HK-2 (cell line): ENCODE data around the gene TM9SF1.

Experiments used
- DNase-seq: peaks from one replicate; pipeline ENCODE4 v3.0.0-alpha.2; 2018; ENCODE audit not compliant: unreplicated experiment

TM9SF1 gene

DNA sequence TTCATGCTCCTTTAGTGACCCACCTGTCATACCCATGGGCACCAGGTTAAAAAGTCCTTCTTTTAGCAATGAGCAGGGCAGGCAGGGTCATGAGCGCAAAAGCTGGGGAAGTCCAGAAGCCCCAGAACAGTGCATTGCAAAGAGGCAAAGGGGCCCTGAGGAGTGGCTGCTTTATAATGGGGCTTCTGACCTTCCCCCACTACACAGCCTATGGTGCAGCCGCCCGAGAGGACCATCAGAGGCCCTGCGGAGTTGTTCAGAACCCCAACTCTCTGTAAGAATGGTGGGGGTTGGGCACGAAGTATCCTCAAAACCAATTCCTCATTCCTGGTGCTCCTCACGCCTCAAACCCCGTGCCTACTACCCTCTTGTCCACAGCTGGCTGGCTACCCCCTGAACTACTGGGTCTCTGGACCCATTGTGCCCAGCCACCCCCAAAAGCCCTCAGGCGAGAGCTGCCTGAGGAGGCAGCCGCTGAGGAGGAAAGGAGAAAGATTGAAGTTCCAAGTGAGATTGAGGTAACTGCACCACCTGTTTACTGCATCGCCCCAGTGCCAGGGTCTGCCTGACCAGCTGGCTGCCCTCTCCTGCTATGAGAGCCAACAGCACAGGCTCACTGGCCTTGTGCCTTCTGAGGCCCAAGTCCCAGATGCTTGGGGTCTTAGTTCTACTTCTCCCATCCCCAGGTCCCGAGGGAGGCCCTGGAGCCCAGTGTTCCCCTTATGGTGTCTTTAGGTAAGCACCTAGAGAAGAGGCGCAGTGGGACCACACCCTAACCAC, 16.7 kb downstream of the TM9SF1 start:
- DNase-seq: no peak

DNA sequence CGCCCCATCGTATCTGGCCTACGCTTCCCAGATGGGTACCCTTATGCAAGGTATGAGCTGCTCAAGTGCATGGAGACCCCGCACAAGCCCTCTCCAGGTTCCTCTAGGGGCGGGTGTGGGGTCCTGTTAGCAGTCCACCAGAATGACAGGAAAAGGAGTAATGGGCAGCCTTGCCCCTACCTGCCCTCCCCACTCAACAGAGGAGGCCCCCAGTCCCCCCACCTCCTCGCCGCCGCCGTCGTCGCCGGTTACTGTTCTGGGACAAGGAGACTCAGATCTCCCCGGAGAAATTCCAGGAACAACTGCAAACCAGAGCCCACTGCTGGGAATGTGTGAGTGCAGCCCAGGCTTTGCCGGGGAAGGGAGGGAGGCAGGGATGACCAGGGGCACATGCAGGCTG, 17.4 kb downstream of the TM9SF1 start:
- DNase-seq: no peak

- DNase-seq: no peak
Observed at GRCh38 chr14:24177041-24177825, 18.0 kb downstream of the TM9SF1 start.

- no peak for DNase-seq
Observed at GRCh38 chr14:24176599-24176998, 18.6 kb downstream of the TM9SF1 start.

DNA sequence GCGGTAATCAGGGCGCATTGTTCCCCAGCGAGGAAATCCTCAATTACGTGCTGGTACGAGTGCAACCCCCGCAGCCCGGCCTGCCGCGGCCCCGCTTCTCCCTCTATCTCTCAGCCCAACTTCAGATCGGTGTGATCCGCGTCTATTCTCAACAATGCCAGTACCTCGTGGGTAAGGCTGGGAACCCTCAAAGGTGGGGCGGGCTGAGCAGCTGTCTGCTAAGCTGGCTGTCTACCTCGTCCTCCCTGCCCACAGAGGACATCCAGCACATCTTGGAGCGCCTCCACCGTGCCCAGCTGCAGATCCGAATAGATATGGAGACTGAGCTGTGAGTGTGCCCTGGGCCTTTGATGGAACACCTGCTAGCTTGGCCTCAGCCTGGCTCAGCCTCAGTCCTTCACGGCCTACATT, 22.4 kb downstream of the TM9SF1 start:
- DNase-seq: no peak

DNA sequence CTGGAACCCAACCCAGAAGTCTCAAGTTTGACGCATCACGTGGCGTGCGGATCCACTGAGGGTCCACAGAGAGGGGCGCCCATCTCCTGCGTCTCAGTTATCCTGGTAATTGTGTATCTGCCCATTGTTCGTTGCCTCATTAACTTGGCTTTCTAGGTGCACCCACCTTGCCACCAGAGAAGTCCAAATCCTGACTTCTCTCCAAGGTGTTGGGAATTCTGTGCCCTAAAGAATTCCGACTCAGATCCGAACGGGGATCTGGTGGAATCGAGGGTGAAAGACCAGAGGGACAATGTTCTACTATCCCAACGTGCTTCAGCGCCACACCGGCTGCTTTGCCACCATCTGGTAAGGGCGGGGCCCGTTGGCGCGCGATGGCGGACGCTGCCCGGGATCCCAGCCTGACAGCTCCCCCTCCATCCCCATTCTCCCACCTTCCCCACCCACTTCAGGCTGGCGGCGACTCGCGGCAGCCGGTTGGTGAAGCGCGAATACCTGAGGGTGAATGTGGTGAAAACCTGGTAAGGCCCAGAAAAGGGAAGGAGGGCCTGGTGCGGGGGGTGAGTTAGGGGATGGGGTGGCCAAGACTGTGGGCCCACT, 22.9 kb downstream of the TM9SF1 start:
- DNase-seq: no peak

DNA sequence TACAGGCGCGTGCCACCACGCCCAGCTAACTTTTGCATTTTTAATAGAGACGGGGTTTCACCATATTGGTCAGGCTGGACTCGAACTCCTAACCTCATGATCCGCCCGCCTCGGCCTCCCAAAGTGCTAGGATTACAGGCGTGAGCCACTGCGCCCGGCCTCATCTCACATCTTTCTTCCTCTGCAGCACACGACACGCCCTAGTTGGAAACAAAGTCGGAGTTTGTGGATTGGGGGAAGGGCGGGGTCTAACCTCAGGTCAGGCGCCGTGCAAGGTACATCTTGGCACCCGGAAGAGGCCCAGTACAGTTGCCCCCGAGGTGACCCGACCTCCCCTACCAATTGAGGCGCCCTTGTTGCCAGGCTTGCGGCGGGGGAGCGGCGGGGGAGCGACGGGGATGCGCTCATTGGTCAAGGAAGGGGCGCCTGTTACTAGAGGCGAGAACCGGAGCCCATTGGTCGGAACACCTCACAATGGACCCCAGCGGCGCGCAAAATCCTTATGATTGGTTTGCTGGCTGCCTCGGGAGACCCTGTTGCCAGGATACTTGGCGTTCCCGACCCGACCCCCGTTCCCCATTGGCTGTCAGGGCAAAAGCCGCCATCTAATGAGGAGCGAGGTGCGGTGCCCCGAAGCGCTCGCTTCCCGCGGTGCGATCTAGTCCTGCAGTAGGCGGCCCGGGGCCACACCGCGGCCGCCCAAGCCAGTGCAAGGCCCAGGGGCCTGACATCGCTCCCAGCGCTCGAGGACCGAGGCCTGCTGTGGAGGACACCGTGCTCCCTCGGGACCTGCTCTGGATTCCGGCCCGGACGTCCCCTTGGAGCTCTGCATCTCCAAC, 23.6 kb downstream of the TM9SF1 start, which contains the start of gene REC8:
TSS of gene REC8 (plus strand) at position 659 of the 839 bp plus-strand sequence. CDS start 473 bp downstream, outside the sequence.
- DNase-seq: no peak

DNA sequence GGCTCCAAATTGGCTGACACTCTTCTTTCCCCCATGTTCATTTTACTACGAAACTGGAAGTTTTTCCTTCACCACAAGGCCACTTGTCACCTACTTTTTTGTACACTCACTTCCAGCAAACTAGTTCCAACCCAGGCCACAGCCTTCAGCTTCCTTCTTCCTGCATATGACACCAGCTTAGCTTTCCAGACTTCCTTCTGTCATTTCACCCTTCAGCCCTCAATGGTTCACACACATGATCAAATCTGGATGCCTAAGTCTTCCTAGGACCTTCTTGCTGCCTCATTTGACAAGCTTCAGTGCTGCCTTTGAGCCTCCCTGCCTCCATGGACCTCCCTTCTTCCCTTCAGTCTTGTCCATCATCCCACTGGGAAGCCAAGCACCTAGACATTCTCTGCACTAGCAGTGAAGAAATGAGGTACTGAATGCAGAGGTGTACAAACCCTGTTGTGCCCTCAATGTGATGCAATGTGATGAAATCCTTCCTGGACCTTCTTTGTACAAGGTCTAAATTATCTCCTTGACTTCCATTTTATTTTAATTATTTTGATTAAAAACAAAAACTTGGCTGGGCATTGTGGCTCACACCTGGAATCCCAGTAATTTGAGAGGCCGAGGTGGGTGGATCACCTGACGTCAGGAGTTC, 27.6 kb downstream of the TM9SF1 start:
- no peak for DNase-seq

DNA sequence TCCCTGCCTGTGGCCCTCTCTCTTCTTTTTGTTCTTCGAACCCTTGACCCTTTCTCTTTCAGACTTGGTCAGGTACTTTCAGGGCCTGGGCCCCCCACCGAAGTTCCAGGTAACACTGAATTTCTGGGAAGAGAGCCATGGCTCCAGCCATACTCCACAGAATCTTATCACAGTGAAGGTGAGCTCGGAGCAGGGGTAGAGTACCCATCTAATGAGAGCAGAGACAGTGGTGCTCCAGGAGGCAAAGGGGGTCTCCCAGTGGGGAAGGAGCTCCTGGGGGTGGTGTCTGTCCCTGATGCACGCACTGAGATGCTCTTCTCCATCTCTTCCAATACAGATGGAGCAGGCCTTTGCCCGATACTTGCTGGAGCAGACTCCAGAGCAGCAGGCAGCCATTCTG, 29.5 kb downstream of the TM9SF1 start:
- DNase-seq: no peak

GRCh38 chr14:24164518-24164991, 30.7 kb downstream of the TM9SF1 start:
- DNase-seq: no peak

DNA sequence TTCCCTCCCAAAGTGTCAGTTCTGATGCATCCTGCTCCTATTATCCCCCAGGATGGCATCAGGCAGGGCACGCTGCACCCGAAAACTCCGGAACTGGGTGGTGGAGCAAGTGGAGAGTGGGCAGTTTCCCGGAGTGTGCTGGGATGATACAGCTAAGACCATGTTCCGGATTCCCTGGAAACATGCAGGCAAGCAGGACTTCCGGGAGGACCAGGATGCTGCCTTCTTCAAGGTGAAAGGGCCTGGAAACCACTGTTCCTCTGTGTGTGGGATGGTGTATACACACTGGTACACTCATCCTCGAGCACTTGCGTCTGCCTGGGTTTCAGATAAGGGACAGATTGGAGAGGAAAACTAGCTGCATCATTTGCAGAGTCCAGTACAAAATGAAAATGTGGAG, 33.1 kb downstream of the TM9SF1 start:
- DNase-seq: no peak

GRCh38 chr14:24160850-24161804, 34.1 kb downstream of the TM9SF1 start, which contains the start of gene IRF9:
Gene IRF9, plus strand, starts transcription at chr14:24161265. Its CDS starts 880 bp downstream, at chr14:24162145.
- peak; percentile 98 for DNase-seq

DNA sequence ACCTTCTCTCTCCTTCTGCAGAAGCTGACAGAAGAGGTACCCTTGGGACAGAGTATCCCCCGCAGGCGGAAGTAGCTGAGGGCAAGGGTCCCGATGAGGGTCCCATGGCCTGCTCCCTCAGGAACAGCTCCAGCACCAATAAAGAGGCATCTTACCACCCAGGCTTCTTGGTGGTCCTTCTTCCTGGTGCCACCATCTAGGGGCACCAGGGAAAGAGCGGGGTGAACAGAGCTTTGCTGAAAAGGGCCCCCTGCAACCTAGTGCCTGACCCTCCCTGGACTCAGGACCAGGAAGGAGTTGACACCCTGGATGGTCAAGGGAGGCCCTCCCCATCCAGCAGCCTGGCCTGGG, 34.8 kb downstream of the TM9SF1 start:
- no peak for DNase-seq

DNA sequence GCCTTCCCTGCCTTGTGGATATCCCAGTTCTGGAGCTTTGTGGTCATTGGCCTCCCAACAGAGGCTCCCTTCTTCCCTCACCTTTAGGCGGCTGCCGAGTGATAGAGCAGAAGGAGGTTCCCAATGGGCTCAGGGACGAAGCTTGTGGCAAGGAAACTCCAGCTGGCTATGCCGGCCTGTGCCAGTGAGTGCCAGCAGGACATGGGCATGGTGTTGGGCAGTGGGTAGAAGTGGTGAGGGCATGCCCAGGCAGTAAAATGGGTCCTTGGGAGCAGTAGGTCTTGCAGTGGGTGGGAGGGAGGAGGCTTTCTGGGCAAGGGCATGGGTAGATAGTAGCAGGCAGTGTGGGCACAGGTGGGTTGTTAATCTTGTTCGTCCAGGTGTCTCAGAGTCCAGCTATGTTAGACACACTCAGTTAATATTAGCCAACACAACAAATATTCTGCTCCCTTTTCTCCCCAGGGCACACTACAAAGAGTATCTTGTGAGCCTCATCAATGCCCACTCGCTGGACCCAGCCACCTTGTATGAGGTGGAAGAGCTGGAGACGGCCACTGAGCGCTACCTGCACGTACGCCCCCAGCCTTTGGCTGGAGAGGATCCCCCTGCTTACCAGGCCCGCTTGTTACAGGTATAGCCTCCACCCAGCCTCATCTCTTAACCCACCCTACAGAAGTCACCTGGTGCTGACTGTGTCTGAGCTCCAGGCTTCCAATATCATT, 35.3 kb downstream of the TM9SF1 start:
- DNase-seq: no peak

- no peak for DNase-seq
Observed at GRCh38 chr14:24157331-24157730, 37.9 kb downstream of the TM9SF1 start.

GRCh38 chr14:24156840-24157239, 38.4 kb downstream of the TM9SF1 start:
- no peak for DNase-seq

DNA sequence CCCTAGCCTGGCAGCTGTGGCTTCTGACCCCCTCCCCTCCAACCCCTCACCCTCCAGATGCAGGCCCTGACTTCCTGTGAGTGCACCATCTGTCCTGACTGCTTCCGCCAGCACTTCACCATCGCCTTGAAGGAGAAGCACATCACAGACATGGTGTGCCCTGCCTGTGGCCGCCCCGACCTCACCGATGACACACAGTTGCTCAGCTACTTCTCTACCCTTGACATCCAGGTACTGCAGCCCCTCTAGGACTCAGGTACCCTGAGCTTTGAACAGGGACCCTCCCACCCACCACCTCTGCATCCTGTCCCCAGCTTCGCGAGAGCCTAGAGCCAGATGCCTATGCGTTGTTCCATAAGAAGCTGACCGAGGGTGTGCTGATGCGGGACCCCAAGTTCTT, 40.1 kb downstream of the TM9SF1 start:
- DNase-seq: no peak

DNA sequence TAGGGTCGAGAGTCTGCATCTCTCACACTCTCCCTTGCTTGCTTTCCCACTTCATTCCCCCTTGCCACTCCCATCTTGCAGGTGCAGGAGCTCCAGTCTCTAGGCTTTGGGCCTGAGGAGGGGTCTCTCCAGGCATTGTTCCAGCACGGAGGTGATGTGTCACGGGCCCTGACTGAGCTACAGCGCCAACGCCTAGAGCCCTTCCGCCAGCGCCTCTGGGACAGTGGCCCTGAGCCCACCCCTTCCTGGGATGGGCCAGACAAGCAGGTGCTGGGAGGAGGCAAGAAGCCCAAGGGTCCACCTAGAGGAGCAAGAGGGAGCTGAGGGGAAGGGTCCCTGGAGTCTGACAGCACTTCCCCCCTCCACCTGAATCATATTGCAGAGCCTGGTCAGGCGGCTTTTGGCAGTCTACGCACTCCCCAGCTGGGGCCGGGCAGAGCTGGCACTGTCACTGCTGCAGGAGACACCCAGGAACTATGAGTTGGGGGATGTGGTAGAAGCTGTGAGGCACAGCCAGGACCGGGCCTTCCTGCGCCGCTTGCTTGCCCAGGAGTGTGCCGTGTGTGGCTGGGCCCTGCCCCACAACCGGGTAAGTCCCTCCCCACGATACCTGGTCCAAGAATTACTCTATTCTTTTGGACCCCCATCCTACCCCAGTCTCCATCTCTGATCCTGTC, 43.7 kb downstream of the TM9SF1 start:
- no peak for DNase-seq

DNA sequence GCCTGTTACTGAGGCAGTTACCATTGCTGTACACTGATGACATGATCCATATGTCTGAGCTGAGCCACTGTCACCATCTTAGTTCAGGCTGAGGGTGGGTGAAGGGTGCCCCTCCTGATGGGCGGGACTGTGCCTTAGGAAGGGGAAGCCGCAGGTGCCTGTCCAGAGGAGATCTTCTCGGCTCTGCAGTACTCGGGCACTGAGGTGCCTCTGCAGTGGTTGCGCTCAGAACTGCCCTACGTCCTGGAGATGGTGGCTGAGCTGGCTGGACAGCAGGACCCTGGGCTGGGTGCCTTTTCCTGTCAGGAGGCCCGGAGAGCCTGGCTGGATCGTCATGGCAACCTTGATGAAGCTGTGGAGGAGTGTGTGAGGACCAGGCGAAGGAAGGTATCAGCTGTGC, 44.2 kb downstream of the TM9SF1 start:
- no peak for DNase-seq
